Smooth muscle cell (in vitro differentiated cells): Measurements from ENCODE around the gene POU2AF2. TPM values are rescaled to one million over a fixed set of nuclear protein-coding genes. Genes with fewer than 3 reads are reported as not detected.

Experiments
- DNase-seq: peaks from one replicate; lab custom pipeline; 2025; ENCODE audit not compliant: unreplicated experiment; lab: John Stamatoyannopoulos, UW
- H2AFZ ChIP-seq: fragments of 200-600 bp; sonication (generic); 2 replicates; pipeline ENCODE4 v1.6.0; 2016; ENCODE audit warnings: antibody characterized with exemption, low read depth, mild to moderate bottlenecking
- H3F3A ChIP-seq: fragments of 200-600 bp; sonication (generic); 2 replicates; pipeline ENCODE4 v1.6.0; 2017; ENCODE audit warnings: antibody characterized with exemption, low read depth
- H3K27ac ChIP-seq: fragments of 200-600 bp; sonication (generic); 2 replicates; pipeline ENCODE4 v1.5.1; 2016; ENCODE audit warnings: low read depth, mild to moderate bottlenecking
- H3K27me3 ChIP-seq: fragments of 200-600 bp; sonication (generic); 2 replicates; pipeline ENCODE4 v1.6.1; 2016; ENCODE audit warnings: low read depth, mild to moderate bottlenecking
- H3K36me3 ChIP-seq: fragments of 200-600 bp; sonication (generic); 2 replicates; pipeline ENCODE4 v1.5.1; 2016; ENCODE audit warnings: low read depth
- H3K4me1 ChIP-seq: fragments of 200-600 bp; sonication (generic); 2 replicates; pipeline ENCODE4 v1.5.1; 2016; ENCODE audit warnings: low read depth
- H3K4me2 ChIP-seq: fragments of 200-600 bp; sonication (generic); 2 replicates; pipeline ENCODE4 v1.6.0; 2016; ENCODE audit warnings: mild to moderate bottlenecking
- H3K4me3 ChIP-seq: fragments of 200-600 bp; sonication (generic); 2 replicates; pipeline ENCODE4 v1.5.1; 2016; ENCODE audit warnings: mild to moderate bottlenecking
- H3K79me2 ChIP-seq: fragments of 200-600 bp; sonication (generic); 2 replicates; pipeline ENCODE4 v1.6.0; 2016; ENCODE audit warnings: low read depth, mild to moderate bottlenecking
- H3K9ac ChIP-seq: fragments of 200-600 bp; sonication (generic); 2 replicates; pipeline ENCODE4 v1.6.0; 2016; ENCODE audit warnings: low read depth
- H3K9me3 ChIP-seq: fragments of 200-600 bp; sonication (generic); replicated peaks from 2 replicates; pipeline ENCODE4 v1.5.1; 2016; ENCODE audit warnings: low read depth
- H4K20me1 ChIP-seq: fragments of 200-600 bp; sonication (generic); 2 replicates; pipeline ENCODE4 v1.6.0; 2016; ENCODE audit warnings: low read depth
- CTCF ChIP-seq: fragments of 200-600 bp; sonication (generic); IDR thresholded peaks from 2 replicates; pipeline ENCODE4 v1.5.1; 2017; ENCODE audit warnings: borderline replicate concordance, mild to moderate bottlenecking, antibody characterized with exemption; ENCODE audit not compliant: insufficient read depth, poor library complexity, severe bottlenecking
- WGBS: methylation state at CpG from one replicate; pipeline ENCODE4 v1.1.7; 2016; ENCODE audit warnings: low lambda C conversion rate; 5-methylcytosine and 5-hydroxymethylcytosine counted together
- polyA plus RNA-seq: library from polyadenylated mRNA; unstranded; fragments of >200 nt; fragmentation: Nextera tagmentation; extraction: Ambion mirVana; gene quantifications from 2 replicates; pipeline ENCODE4 v1.2.1, GENCODE V29; 2016
- total RNA-seq: library from RNA; depleted of rRNA; stranded (reverse); fragments of >200 nt; gene quantifications from 2 replicates; pipeline ENCODE4 v1.2.3, GENCODE V29; 2014

Gene POU2AF2
- total and polyA plus RNA-seq, 2 experiments from 2014 or later: not detected

GRCh38 chr11:111301842-111302118 is 56.3 kb downstream of the POU2AF2 start:
- H3K9me3 ChIP-seq: no peaks in the 10 kb centered on the region
- H3K9ac ChIP-seq: no peak overlapping the region
- H3K4me3 ChIP-seq: no peak overlapping the region
- H3K36me3 ChIP-seq: no peaks in the 10 kb centered on the region
- H3K27ac ChIP-seq: no peak overlapping the region
- no peak for TF ChIP-seq CTCF
- no peaks in the 10 kb centered on the region for H3F3A ChIP-seq
- H3K27me3 ChIP-seq: peaks cover 55% of the 10 kb centered on the region
- 97% methylated on average over 3 of the region's 3 CpGs for WGBS
- no peak for DNase-seq
- no peaks in the 10 kb centered on the region for H3K4me1 ChIP-seq
- H4K20me1 ChIP-seq: no peaks in the 10 kb centered on the region
- no peaks in the 10 kb centered on the region for H3K79me2 ChIP-seq
- no peak overlapping the region for H3K4me2 ChIP-seq
- H2AFZ ChIP-seq: no peak overlapping the region

- Histone ChIP-seq H3K27me3 (peaks cover 60% of the 10 kb centered on the region), H3K4me3 (no peak overlapping the region)
Measured at GRCh38 chr11:111302298-111302697, 56.8 kb downstream of the POU2AF2 start.

GRCh38 chr11:111303461-111303860 is 57.9 kb downstream of the POU2AF2 start:
- 65% methylated on average over 4 of the region's 4 CpGs for WGBS
- Histone ChIP-seq H3F3A (no peaks in the 10 kb centered on the region), H3K4me3 (no peak overlapping the region), H2AFZ (no peak overlapping the region), H3K27ac (no peak overlapping the region), H3K4me2 (no peak overlapping the region), H3K9ac (no peak overlapping the region), H3K79me2 (no peaks in the 10 kb centered on the region), H4K20me1 (no peaks in the 10 kb centered on the region), H3K27me3 (peaks cover 64% of the 10 kb centered on the region), H3K36me3 (no peaks in the 10 kb centered on the region), H3K4me1 (no peaks in the 10 kb centered on the region), H3K9me3 (no peaks in the 10 kb centered on the region)
- DNase-seq: no peak
- no peak for TF ChIP-seq CTCF

More at GRCh38 chr11:111302298-111302697, 56.8 kb downstream of the POU2AF2 start:
- Histone ChIP-seq H3F3A (no peaks in the 10 kb centered on the region), H4K20me1 (no peaks in the 10 kb centered on the region), H3K79me2 (no peaks in the 10 kb centered on the region), H3K4me1 (no peaks in the 10 kb centered on the region), H3K9me3 (no peaks in the 10 kb centered on the region), H3K9ac (no peak overlapping the region), H2AFZ (no peak overlapping the region), H3K27ac (no peak overlapping the region), H3K36me3 (no peaks in the 10 kb centered on the region), H3K4me2 (no peak overlapping the region)
- WGBS: 60% methylated on average over 3 of the region's 3 CpGs
- no peak for DNase-seq
- TF ChIP-seq CTCF: no peak

DNA sequence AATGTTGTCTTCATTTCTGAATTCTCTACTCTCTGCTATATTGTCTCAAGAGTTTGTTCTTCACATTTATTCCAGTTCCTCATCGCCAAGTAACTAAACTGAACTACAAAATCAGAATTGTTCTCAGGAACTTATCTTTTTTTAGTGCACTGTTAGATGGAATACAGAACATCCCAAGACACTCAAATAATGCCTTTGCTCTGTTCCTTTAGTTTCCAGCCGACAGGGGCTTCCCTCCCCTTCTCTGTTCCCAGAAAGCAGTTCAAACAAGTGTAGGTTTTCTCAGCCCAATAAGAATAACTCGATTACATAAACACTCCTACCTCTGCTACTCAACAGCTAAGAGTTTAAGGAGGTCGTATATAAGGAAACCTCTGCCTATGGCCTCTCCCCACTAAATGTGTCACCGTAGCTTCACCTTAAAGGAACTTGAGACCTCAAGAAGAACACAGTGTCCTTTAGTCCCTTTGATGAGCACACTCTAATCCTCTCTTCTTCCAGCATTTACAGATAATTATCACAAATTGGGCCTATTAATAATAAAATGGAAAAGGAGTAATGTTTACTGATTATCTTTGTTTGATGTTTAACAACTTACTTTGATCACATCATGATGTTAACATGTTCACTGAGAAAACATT is 59.8 kb downstream of the POU2AF2 start:
- no peaks in the 10 kb centered on the region for H3K4me1 ChIP-seq
- no peaks in the 10 kb centered on the region for H4K20me1 ChIP-seq
- no peak overlapping the region for H3K4me3 ChIP-seq
- H3F3A ChIP-seq: no peaks in the 10 kb centered on the region
- DNase-seq: no peak
- H3K9ac ChIP-seq: no peak overlapping the region
- 84% methylated on average over 5 of the region's 5 CpGs for WGBS
- no peak for TF ChIP-seq CTCF
- H3K4me2 ChIP-seq: no peak overlapping the region
- H3K9me3 ChIP-seq: no peaks in the 10 kb centered on the region
- no peaks in the 10 kb centered on the region for H3K79me2 ChIP-seq
- H2AFZ ChIP-seq: no peak overlapping the region
- H3K36me3 ChIP-seq: no peaks in the 10 kb centered on the region
- H3K27me3 ChIP-seq: peaks cover 65% of the 10 kb centered on the region
- H3K27ac ChIP-seq: no peak overlapping the region
